OCI-LY7 (cell line): ENCODE data around the gene FHOD3. TPM values are rescaled to one million over a fixed set of nuclear protein-coding genes. Genes with fewer than 3 reads are reported as not detected.

Source experiments
- BruUV-seq: library from RNA; stranded (reverse); fragments of 400-500 nt; replicated peaks from 2 replicates; lab custom pipeline; 2021; lab: Mats Ljungman, UMichigan
- CTCF ChIA-PET: fragments of 300-600 bp; sonication (Branson Sonifier 250); formaldehyde crosslinking; loops from one replicate; lab custom pipeline; 2022; ENCODE audit warnings: antibody characterized with exemption; ENCODE audit not compliant: unreplicated experiment; lab: Charles Lee
- POLR2A ChIA-PET: fragments of 300-600 bp; sonication (Branson Sonifier 250); formaldehyde crosslinking; loops from one replicate; lab custom pipeline; 2022; ENCODE audit warnings: antibody characterized with exemption; lab: Charles Lee
- DNase-seq: peaks from one replicate; pipeline ENCODE4 v3.0.0-alpha.2; 2015; ENCODE audit warnings: low spot score
- H2AFZ ChIP-seq: fragments of 200-600 bp; sonication (generic), shearing (Covaris generic); 2 replicates; pipeline ENCODE4 v1.6.1; 2014; ENCODE audit warnings: mild to moderate bottlenecking, antibody characterized with exemption, low read length, moderate library complexity
- H3K27ac ChIP-seq: fragments of 200-600 bp; sonication (generic); 2 replicates; pipeline ENCODE4 v1.5.1; 2014; ENCODE audit warnings: mixed run types, low read depth, mild to moderate bottlenecking, moderate library complexity, low read length, inconsistent platforms; ENCODE audit not compliant: poor library complexity, severe bottlenecking
- H3K36me3 ChIP-seq: fragments of 200-600 bp; sonication (generic); 2 replicates; pipeline ENCODE4 v1.6.1; 2014; ENCODE audit warnings: mild to moderate bottlenecking, antibody characterized with exemption, low read length, moderate library complexity, mixed read lengths; ENCODE audit not compliant: insufficient read depth
- H3K4me1 ChIP-seq: fragments of 200-600 bp; sonication (generic); 2 replicates; pipeline ENCODE4 v1.5.1; 2014; ENCODE audit warnings: mild to moderate bottlenecking, low read length; ENCODE audit not compliant: insufficient read depth, poor library complexity, severe bottlenecking
- H3K4me2 ChIP-seq: fragments of 200-600 bp; sonication (generic); 2 replicates; pipeline ENCODE4 v1.6.1; 2014; ENCODE audit warnings: mild to moderate bottlenecking, low read length
- H3K4me3 ChIP-seq: fragments of 200-600 bp; sonication (generic); 2 replicates; pipeline ENCODE4 v1.5.1; 2014; ENCODE audit warnings: mild to moderate bottlenecking, low read depth, low read length; ENCODE audit not compliant: poor library complexity, severe bottlenecking
- H3K79me2 ChIP-seq: fragments of 200-600 bp; sonication (generic); 2 replicates; pipeline ENCODE4 v1.6.1; 2016; ENCODE audit warnings: low read depth, mild to moderate bottlenecking, low read length, moderate library complexity, mixed read lengths; ENCODE audit not compliant: insufficient read depth
- H3K9me2 ChIP-seq: fragments of 200-600 bp; sonication (generic); 2 replicates; pipeline ENCODE4 v1.6.1; 2016; ENCODE audit warnings: mild to moderate bottlenecking, low read length, mixed read lengths; ENCODE audit not compliant: insufficient read depth
- H3K9me3 ChIP-seq: fragments of 200-600 bp; sonication (generic); 2 replicates; pipeline ENCODE4 v1.6.1; 2014; ENCODE audit warnings: mild to moderate bottlenecking, mixed run types, low read length, mixed read lengths
- H4K20me1 ChIP-seq: fragments of 200-600 bp; sonication (generic); 2 replicates; pipeline ENCODE4 v1.6.1; 2014; ENCODE audit warnings: mild to moderate bottlenecking, antibody characterized with exemption, low read length, moderate library complexity, mixed read lengths; ENCODE audit not compliant: insufficient read depth
- CTCF ChIP-seq: fragments of 200-600 bp; sonication (generic); conservative IDR thresholded peaks from 2 replicates; pipeline ENCODE4 v1.5.1; 2014; ENCODE audit warnings: mild to moderate bottlenecking, antibody characterized with exemption, low read length, moderate library complexity, mixed read lengths
- EZH2phosphoT487 ChIP-seq: fragments of 200-600 bp; sonication (generic); IDR thresholded peaks from 2 replicates; pipeline ENCODE4 v1.6.1; 2018; ENCODE audit warnings: low read depth, borderline replicate concordance, mild to moderate bottlenecking, mixed run types, antibody characterized with exemption, low read length, moderate library complexity, mixed read lengths
- intact Hi-C: fragments of 100-400 bp; cut with micrococcal nuclease; formaldehyde crosslinking; loops from one replicate; pipeline ENCODE4 v1.10.0; 2022; ENCODE audit not compliant: unreplicated experiment
- total RNA-seq, 2 experiments: library from RNA; depleted of rRNA in 1 of 2; stranded (reverse); fragments of >200 nt in 1 of 2; shearing (Covaris generic) in 1 of 2; gene quantifications; 2 replicates each; pipeline ENCODE4 v1.2.3, GENCODE V29; 2014 to 2022

Gene FHOD3
- total RNA-seq, 2 experiments from 2014 or later: 0.06 to 2.4 TPM

- Histone ChIP-seq H3K4me3 (no peak overlapping the region), H3K4me2 (peak overlapping the region; percentile 35; the same call in 1 of the 2 replicates), H3K36me3 (no peaks in the 10 kb centered on the region), H2AFZ (peak overlapping the region; percentile 14; the same call in 1 of the 2 replicates), H3K27ac (peak overlapping the region; percentile 42), H3K79me2 (no peaks in the 10 kb centered on the region), H3K9me2 (no peaks in the 10 kb centered on the region), H3K4me1 (peaks cover 17% of the 10 kb centered on the region), H3K9me3 (no peaks in the 10 kb centered on the region), H4K20me1 (no peaks in the 10 kb centered on the region)
- ChIA-PET CTCF (interaction anchor here (0.7 to 1.5 kb wide), 2 partner anchors 15 to 17 kb away, joined by 3 to 4 read pairs; no protein-coding TSS in a partner anchor), POLR2A (interaction anchor here (1.8 to 2.5 kb wide), 2 partner anchors 14 to 20 kb away, joined by 3 to 11 read pairs; no protein-coding TSS in a partner anchor)
- no peak for DNase-seq
- intact Hi-C loops: no loop called here
- TF ChIP-seq EZH2phosphoT487 (no peak), CTCF (no peak)
- BruUV-seq: no TSS peak
Measured at GRCh38 chr18:36734596-36734995, 437.1 kb downstream of the FHOD3 start.

GRCh38 chr18:36735130-36735529 is 437.6 kb downstream of the FHOD3 start:
- intact Hi-C loops: loop anchor here (5.0 kb wide), 1 partner anchor 43 kb away; no protein-coding TSS in a partner anchor
- ChIA-PET POLR2A (interaction anchor here (0.8 to 2.5 kb wide), 2 partner anchors 13 to 14 kb away, joined by 4 to 11 read pairs; no protein-coding TSS in a partner anchor), CTCF (interaction anchor here (1.5 kb wide), 1 partner anchor 16 kb away, joined by 4 read pairs; no protein-coding TSS in a partner anchor)
- no peaks in the 10 kb centered on the region for H3K9me2 ChIP-seq
- H3K4me2 ChIP-seq: peak overlapping the region; percentile 35
- peak; percentile 63 for DNase-seq
- H3K36me3 ChIP-seq: no peaks in the 10 kb centered on the region
- no peaks in the 10 kb centered on the region for H3K79me2 ChIP-seq
- no peak overlapping the region for H3K4me3 ChIP-seq
- no peaks in the 10 kb centered on the region for H3K9me3 ChIP-seq
- peak overlapping the region; percentile 42 for H3K27ac ChIP-seq
- no TSS peak for BruUV-seq
- H2AFZ ChIP-seq: peak overlapping the region; percentile 14; the same call in 1 of the 2 replicates
- H3K4me1 ChIP-seq: peaks cover 17% of the 10 kb centered on the region
- TF ChIP-seq EZH2phosphoT487: no peak
- no peak for TF ChIP-seq CTCF
- H4K20me1 ChIP-seq: no peaks in the 10 kb centered on the region

GRCh38 chr18:36736094-36736493 is 438.6 kb downstream of the FHOD3 start:
- peak overlapping the region; percentile 42 for H3K27ac ChIP-seq
- POLR2A ChIA-PET: interaction anchor here (0.7 to 2.5 kb wide), 3 partner anchors 12 to 119 kb away, joined by 3 to 11 read pairs (median 4); no protein-coding TSS in a partner anchor
- H4K20me1 ChIP-seq: no peaks in the 10 kb centered on the region
- intact Hi-C loops: loop anchor here (5.0 kb wide), 1 partner anchor 44 kb away; no protein-coding TSS in a partner anchor
- no TSS peak for BruUV-seq
- H3K4me2 ChIP-seq: no peak overlapping the region
- no peak for DNase-seq
- H3K4me1 ChIP-seq: peaks cover 17% of the 10 kb centered on the region
- H3K9me2 ChIP-seq: no peaks in the 10 kb centered on the region
- H3K9me3 ChIP-seq: no peaks in the 10 kb centered on the region
- H3K36me3 ChIP-seq: no peaks in the 10 kb centered on the region
- TF ChIP-seq EZH2phosphoT487 (no peak), CTCF (no peak)
- H3K79me2 ChIP-seq: no peaks in the 10 kb centered on the region
- CTCF ChIA-PET: no interaction called here
- no peak overlapping the region for H2AFZ ChIP-seq
- H3K4me3 ChIP-seq: no peak overlapping the region
